BE2C (cell line): ENCODE results near the gene FAHD1.

ENCODE experiments used
- DNase-seq: peaks from one replicate; pipeline ENCODE4 v3.0.0-alpha.2; 2020
- H3K27me3 ChIP-seq: fragments of 250-450 bp; sonication (Bioruptor Pico); 2 replicates; pipeline ENCODE4 v1.5.1; 2020; ENCODE audit warnings: mild to moderate bottlenecking
- H3K36me3 ChIP-seq: fragments of 250-450 bp; sonication (Bioruptor Pico); 2 replicates; pipeline ENCODE4 v1.5.1; 2020; ENCODE audit warnings: mild to moderate bottlenecking
- H3K4me1 ChIP-seq: fragments of 250-450 bp; sonication (Bioruptor Pico); 2 replicates; pipeline ENCODE4 v1.5.1; 2020
- H3K4me3 ChIP-seq: 2 replicates; pipeline ENCODE4 v1.5.1; 2011; ENCODE audit warnings: low read depth, low read length
- H3K9me3 ChIP-seq: fragments of 250-450 bp; sonication (Bioruptor Pico); 2 replicates; pipeline ENCODE4 v1.5.1; 2020
- CTCF ChIP-seq: IDR thresholded peaks from 2 replicates; pipeline ENCODE4 v1.5.1; 2012; ENCODE audit warnings: mild to moderate bottlenecking, low read depth, low read length

FAHD1 gene

DNA sequence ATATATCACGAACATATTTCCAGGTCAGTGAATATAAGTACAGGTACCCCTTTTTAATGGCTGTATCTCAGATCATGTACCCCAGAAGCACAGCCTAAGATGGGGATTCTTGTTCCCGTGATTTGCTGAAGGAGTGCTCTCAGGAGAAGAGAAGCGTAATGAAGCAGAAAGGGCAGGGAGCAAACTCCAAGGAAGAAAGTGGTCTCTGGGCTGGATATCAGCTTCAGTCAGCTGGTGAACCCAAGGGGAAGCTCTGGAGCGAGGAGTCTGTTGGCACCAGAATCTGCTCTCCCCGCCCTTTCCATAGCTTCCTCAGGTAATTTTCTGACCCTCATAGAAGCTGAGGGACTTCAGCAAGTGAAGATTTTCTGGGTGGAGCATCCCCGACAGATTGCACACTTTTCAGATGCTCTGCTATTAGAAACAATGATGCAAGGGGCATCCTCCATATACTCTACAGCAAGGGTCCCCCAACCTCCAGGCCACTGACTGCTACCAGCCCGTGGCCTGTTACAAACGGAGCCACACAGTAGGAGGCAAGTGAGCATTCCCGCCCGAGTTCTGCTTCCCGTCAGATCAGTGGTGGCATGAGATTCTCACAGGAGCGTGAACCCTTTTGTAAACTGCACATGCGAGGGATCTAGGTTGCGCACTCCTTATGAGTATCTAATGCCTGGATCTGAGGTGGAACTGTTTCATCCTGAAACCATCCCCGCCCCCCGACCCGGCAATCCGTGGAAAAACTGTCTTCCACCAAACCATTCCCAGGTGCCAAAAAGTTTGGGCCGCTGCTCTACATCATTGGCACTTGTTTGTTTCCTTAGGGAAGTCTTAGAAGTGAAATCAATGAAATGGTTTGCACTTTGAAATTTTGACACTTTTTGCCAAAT, 4.4 kb downstream of the FAHD1 start:
- Histone ChIP-seq H3K4me1 (peaks cover 2% of the 10 kb centered on the region; the same call in 1 of the 2 replicates), H3K27me3 (no peaks in the 10 kb centered on the region), H3K9me3 (no peaks in the 10 kb centered on the region), H3K36me3 (peaks cover 10% of the 10 kb centered on the region), H3K4me3 (no peak overlapping the region)
- DNase-seq: no peak
- no peak for TF ChIP-seq CTCF

GRCh38 chr16:1832838-1833454, 5.9 kb downstream of the FAHD1 start:
- no peak for DNase-seq
- Histone ChIP-seq H3K36me3 (peaks cover 10% of the 10 kb centered on the region), H3K4me1 (peaks cover 2% of the 10 kb centered on the region; the same call in 1 of the 2 replicates), H3K4me3 (no peak overlapping the region), H3K27me3 (no peaks in the 10 kb centered on the region), H3K9me3 (no peaks in the 10 kb centered on the region)
- TF ChIP-seq CTCF: no peak

DNA sequence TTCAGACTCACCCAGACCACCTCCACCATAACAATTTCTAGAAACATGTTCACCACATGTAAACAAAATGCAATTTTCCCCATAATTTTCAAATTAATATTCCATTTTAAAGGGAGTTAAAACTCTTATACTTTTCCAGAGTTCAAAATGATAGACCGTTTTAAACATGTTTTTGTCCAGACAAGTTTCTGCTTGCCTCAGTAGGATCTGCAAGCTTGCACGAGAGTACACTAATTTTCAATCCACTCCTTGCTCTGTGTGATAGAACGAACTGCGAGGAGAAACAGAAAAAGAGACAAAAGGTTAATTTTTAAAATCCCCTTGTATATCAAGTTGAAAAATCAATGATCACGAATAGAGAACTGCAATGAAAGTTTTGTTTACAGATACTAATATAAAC, 7.1 kb downstream of the FAHD1 start:
- Histone ChIP-seq H3K4me3 (no peak overlapping the region), H3K4me1 (peaks cover 2% of the 10 kb centered on the region; the same call in 1 of the 2 replicates), H3K27me3 (no peaks in the 10 kb centered on the region), H3K9me3 (no peaks in the 10 kb centered on the region), H3K36me3 (peaks cover 7% of the 10 kb centered on the region)
- DNase-seq: no peak
- no peak for TF ChIP-seq CTCF

GRCh38 chr16:1839554-1839953, 12.5 kb downstream of the FAHD1 start:
- Histone ChIP-seq H3K4me1 (no peaks in the 10 kb centered on the region), H3K4me3 (no peak overlapping the region), H3K27me3 (no peaks in the 10 kb centered on the region), H3K36me3 (no peaks in the 10 kb centered on the region), H3K9me3 (no peaks in the 10 kb centered on the region)
- TF ChIP-seq CTCF: no peak
- DNase-seq: no peak

GRCh38 chr16:1845985-1846384, 19.0 kb downstream of the FAHD1 start:
- H3K4me3 ChIP-seq: no peak overlapping the region
- peaks cover 4% of the 10 kb centered on the region; the same call in 1 of the 2 replicates for H3K4me1 ChIP-seq
- H3K36me3 ChIP-seq: no peaks in the 10 kb centered on the region
- no peaks in the 10 kb centered on the region; the same call in 1 of the 2 replicates for H3K9me3 ChIP-seq
- DNase-seq: peak; percentile 35
- peaks cover 12% of the 10 kb centered on the region for H3K27me3 ChIP-seq
- TF ChIP-seq CTCF: no peak

DNA sequence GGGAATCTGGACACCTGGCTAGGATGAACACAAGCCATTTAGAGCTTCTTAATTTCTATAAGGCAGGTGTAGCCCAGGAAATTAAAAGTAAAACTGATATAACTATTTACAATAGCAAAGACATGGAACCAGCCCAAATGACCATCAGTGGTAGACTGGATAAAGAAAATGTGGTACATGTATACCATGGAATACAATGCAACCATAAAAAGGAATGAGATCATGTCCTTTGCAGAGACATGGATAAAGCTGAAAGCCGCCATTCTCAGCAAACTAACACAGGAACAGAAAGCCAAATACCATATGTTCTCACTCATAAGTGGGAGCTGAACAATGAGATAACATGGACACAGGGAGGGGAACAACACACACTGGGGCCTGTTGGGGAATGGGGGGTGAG, 19.4 kb downstream of the FAHD1 start:
- Histone ChIP-seq H3K36me3 (no peaks in the 10 kb centered on the region), H3K4me3 (no peak overlapping the region), H3K4me1 (peaks cover 4% of the 10 kb centered on the region; the same call in 1 of the 2 replicates), H3K27me3 (peaks cover 16% of the 10 kb centered on the region), H3K9me3 (no peaks in the 10 kb centered on the region; the same call in 1 of the 2 replicates)
- TF ChIP-seq CTCF: no peak
- no peak for DNase-seq
